H9 (cell line): ENCODE measurements around the gene SLC16A1. TPM values are rescaled to one million over a fixed set of nuclear protein-coding genes. Genes with fewer than 3 reads are reported as not detected.

ENCODE experiments used
- DNase-seq: peaks from one replicate; pipeline ENCODE4 v3.0.0-alpha.2; 2017
- H2AFZ ChIP-seq: one replicate; pipeline ENCODE4 v1.6.1; 2013; ENCODE audit warnings: mild to moderate bottlenecking, low read length, control low read depth, moderate library complexity
- H2AK5ac ChIP-seq: 2 replicates; pipeline ENCODE4 v1.6.1; 2013; ENCODE audit warnings: low read length, control low read depth, mixed read lengths; ENCODE audit not compliant: insufficient read length
- H2BK120ac ChIP-seq: one replicate; pipeline ENCODE4 v1.6.1; 2013; ENCODE audit warnings: low read depth, mild to moderate bottlenecking, low read length, control low read depth, inconsistent platforms; ENCODE audit not compliant: poor library complexity, severe bottlenecking
- H2BK12ac ChIP-seq: 2 replicates; pipeline ENCODE4 v1.6.1; 2013; ENCODE audit warnings: low read length, control low read depth, mixed read lengths, low read depth; ENCODE audit not compliant: insufficient read length
- H2BK15ac ChIP-seq: 2 replicates; pipeline ENCODE4 v1.6.1; 2013; ENCODE audit warnings: low read depth, low read length, control low read depth
- H2BK20ac ChIP-seq: one replicate; pipeline ENCODE4 v1.6.1; 2013; ENCODE audit warnings: low read depth, mild to moderate bottlenecking, low read length, control low read depth, inconsistent platforms; ENCODE audit not compliant: poor library complexity, severe bottlenecking
- H2BK5ac ChIP-seq: 2 replicates; pipeline ENCODE4 v1.6.1; 2013; ENCODE audit warnings: low read length, control low read depth, mixed read lengths; ENCODE audit not compliant: insufficient read length
- H3K14ac ChIP-seq: 2 replicates; pipeline ENCODE4 v1.6.1; 2013; ENCODE audit warnings: low read length, control low read depth; ENCODE audit not compliant: insufficient read depth
- H3K18ac ChIP-seq: 2 replicates; pipeline ENCODE4 v1.6.1; 2013; ENCODE audit warnings: low read depth, mild to moderate bottlenecking, mixed read lengths, low read length, control low read depth; ENCODE audit not compliant: insufficient read length
- H3K23ac ChIP-seq: 2 replicates; pipeline ENCODE4 v1.6.1; 2013; ENCODE audit warnings: low read length, control low read depth, mixed read lengths, low read depth; ENCODE audit not compliant: insufficient read length
- H3K23me2 ChIP-seq: 2 replicates; pipeline ENCODE4 v1.6.1; 2013; ENCODE audit warnings: low read depth, mild to moderate bottlenecking, mixed read lengths, low read length, control low read depth; ENCODE audit not compliant: insufficient read length, poor library complexity, severe bottlenecking
- H3K27ac ChIP-seq: 2 replicates; pipeline ENCODE4 v1.5.1; 2013; ENCODE audit warnings: low read length, control low read depth, mixed read lengths, low read depth; ENCODE audit not compliant: insufficient read length
- H3K27me3 ChIP-seq: 2 replicates; pipeline ENCODE4 v1.6.1; 2013; ENCODE audit warnings: low read length, control low read depth, inconsistent platforms; ENCODE audit not compliant: insufficient read depth
- H3K4ac ChIP-seq: 2 replicates; pipeline ENCODE4 v1.6.1; 2013; ENCODE audit warnings: low read depth, mild to moderate bottlenecking, control low read depth, inconsistent platforms, low read length, moderate library complexity
- H3K4me1 ChIP-seq: 2 replicates; pipeline ENCODE4 v1.6.1; 2013; ENCODE audit warnings: low read length, control low read depth, inconsistent platforms; ENCODE audit not compliant: insufficient read depth
- H3K4me2 ChIP-seq: 2 replicates; pipeline ENCODE4 v1.6.1; 2013; ENCODE audit warnings: low read length, control low read depth, mixed read lengths; ENCODE audit not compliant: insufficient read length, insufficient read depth
- H3K56ac ChIP-seq: 2 replicates; pipeline ENCODE4 v1.6.1; 2013; ENCODE audit warnings: low read depth, mild to moderate bottlenecking, mixed read lengths, low read length, control low read depth; ENCODE audit not compliant: insufficient read length
- H3K79me1 ChIP-seq: 2 replicates; pipeline ENCODE4 v1.6.1; 2013; ENCODE audit warnings: low read depth, mild to moderate bottlenecking, moderate library complexity, low read length, control low read depth, inconsistent platforms; ENCODE audit not compliant: insufficient read depth, poor library complexity, severe bottlenecking
- H3K79me2 ChIP-seq: 2 replicates; pipeline ENCODE4 v1.6.1; 2013; ENCODE audit warnings: low read length, control low read depth, inconsistent platforms; ENCODE audit not compliant: insufficient read depth
- H3K9ac ChIP-seq: 2 replicates; pipeline ENCODE4 v1.6.1; 2013; ENCODE audit warnings: low read length, control low read depth, mixed read lengths; ENCODE audit not compliant: insufficient read length; ENCODE audit errors: extremely low read depth
- H3K9me3 ChIP-seq: one replicate; pipeline ENCODE4 v1.6.1; 2013; ENCODE audit warnings: low read depth, low read length, inconsistent platforms; ENCODE audit not compliant: control insufficient read depth
- H3T11ph ChIP-seq: one replicate; pipeline ENCODE4 v1.6.1; 2013; ENCODE audit warnings: mild to moderate bottlenecking, low read length, control low read depth, inconsistent platforms
- H4K20me1 ChIP-seq: one replicate; pipeline ENCODE4 v1.6.1; 2013; ENCODE audit not compliant: control insufficient read depth, insufficient read length, insufficient read depth
- H4K5ac ChIP-seq: 2 replicates; pipeline ENCODE4 v1.6.1; 2013; ENCODE audit warnings: low read depth, mild to moderate bottlenecking, mixed read lengths, low read length, control low read depth; ENCODE audit not compliant: insufficient read length
- H4K8ac ChIP-seq: replicated peaks from 2 replicates; pipeline ENCODE4 v1.6.1; 2013; ENCODE audit warnings: low read length, control low read depth, mixed read lengths, low read depth; ENCODE audit not compliant: insufficient read length
- H4K91ac ChIP-seq: 2 replicates; pipeline ENCODE4 v1.6.1; 2013; ENCODE audit warnings: low read depth, mild to moderate bottlenecking, moderate library complexity, mixed read lengths, low read length, control low read depth; ENCODE audit not compliant: insufficient read length
- H3K27ac Mint-ChIP-seq, 3 experiments: 2 replicates in 2 of 3; 3 replicates in 1 of 3; pipeline ENCODE4 v1.8.0; 2020 to 2021; ENCODE audit warnings: mixed read lengths in 3 of 3, mild to moderate bottlenecking in 1 of 3, moderate library complexity in 1 of 3
- H3K27me3 Mint-ChIP-seq: 2 replicates; pipeline ENCODE4 v1.8.0; 2021; ENCODE audit warnings: low read depth, mild to moderate bottlenecking, moderate library complexity, mixed read lengths
- H3K36me3 Mint-ChIP-seq, 3 experiments: 2 replicates in 2 of 3; 3 replicates in 1 of 3; pipeline ENCODE4 v1.8.0; 2020 to 2021; ENCODE audit warnings: low read depth in 3 of 3, mixed read lengths in 3 of 3; ENCODE audit not compliant: insufficient read depth in 1 of 3
- H3K4me1 Mint-ChIP-seq, 2 experiments: 2 replicates each; pipeline ENCODE4 v1.8.0; 2020; ENCODE audit warnings: mixed read lengths in 2 of 2
- H3K4me3 Mint-ChIP-seq, 2 experiments: 2 replicates in 1 of 2; 3 replicates in 1 of 2; pipeline ENCODE4 v1.8.0; 2020 to 2021; ENCODE audit warnings: mild to moderate bottlenecking in 2 of 2, mixed read lengths in 2 of 2, moderate library complexity in 1 of 2
- H3K9me3 Mint-ChIP-seq, 2 experiments: 2 replicates in 1 of 2; 3 replicates in 1 of 2; pipeline ENCODE4 v1.8.0; 2020; ENCODE audit warnings: mild to moderate bottlenecking in 2 of 2, mixed read lengths in 2 of 2, moderate library complexity in 1 of 2
- WGBS: extraction: QIAGEN DNeasy Blood & Tissue Kit; methylation state at CpG from one replicate; pipeline ENCODE4 v1.1.7; 2013; ENCODE audit warnings: missing lambda C conversion rate, low lambda C conversion rate, mixed read lengths; ENCODE audit not compliant: insufficient read length; ENCODE audit errors: extremely low coverage; 5-methylcytosine and 5-hydroxymethylcytosine counted together
- total RNA-seq: library from RNA; stranded (reverse); gene quantifications from 2 replicates; pipeline ENCODE4 v1.2.1, GENCODE V29; 2021
- TF ChIP-seq, protein P1 (sequence below): fragments of 200-600 bp; sonication (generic); conservative IDR thresholded peaks from 3 replicates; pipeline ENCODE4 v1.8.0; 2021; ENCODE audit warnings: antibody characterized with exemption, mild to moderate bottlenecking

The SLC16A1 gene
- total RNA-seq, 1 experiment from 2014 or later, result 381 TPM

DNA sequence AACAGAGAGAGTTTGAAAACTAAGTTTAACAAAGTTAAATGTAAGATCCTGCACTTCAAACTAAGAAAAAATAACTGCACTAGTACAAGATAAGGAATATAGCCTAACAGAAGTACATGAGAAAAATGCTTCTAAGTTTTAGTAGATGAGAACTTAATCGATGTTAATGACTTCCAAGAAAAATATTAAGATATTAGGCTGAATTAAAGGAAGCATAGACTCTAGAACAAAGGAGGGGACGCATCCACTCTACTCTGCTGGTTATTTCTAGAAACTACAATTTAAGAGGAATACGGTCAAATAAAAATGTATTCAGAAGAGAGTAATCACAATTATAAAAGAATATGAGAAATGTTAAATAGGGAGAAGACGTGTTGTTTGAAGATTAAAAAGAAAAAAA, 46.3 kb upstream of the SLC16A1 start:
- Histone ChIP-seq H2BK120ac (no peak overlapping the region), H2BK5ac (no peak overlapping the region), H2BK15ac (no peak overlapping the region), H3K9ac (no peak overlapping the region), H3K18ac (no peak overlapping the region), H3K9me3 (no peaks in the 10 kb centered on the region), H4K5ac (no peak overlapping the region), H3K27me3 (no peaks in the 10 kb centered on the region), H3K79me2 (no peaks in the 10 kb centered on the region), H3K27ac (no peak overlapping the region), H4K8ac (no peak overlapping the region), H3K4me2 (no peak overlapping the region), H2AK5ac (no peak overlapping the region), H3K14ac (no peak overlapping the region), H3K23ac (no peak overlapping the region), H2AFZ (no peak overlapping the region), H4K20me1 (no peaks in the 10 kb centered on the region), H2BK12ac (no peak overlapping the region), H3K23me2 (no peaks in the 10 kb centered on the region), H3K79me1 (no peaks in the 10 kb centered on the region), H3K4ac (no peak overlapping the region), H2BK20ac (no peak overlapping the region), H4K91ac (no peak overlapping the region), H3K56ac (no peak overlapping the region), H3K4me1 (no peaks in the 10 kb centered on the region), H3T11ph (no peak overlapping the region)
- TF ChIP-seq, protein P1, sequence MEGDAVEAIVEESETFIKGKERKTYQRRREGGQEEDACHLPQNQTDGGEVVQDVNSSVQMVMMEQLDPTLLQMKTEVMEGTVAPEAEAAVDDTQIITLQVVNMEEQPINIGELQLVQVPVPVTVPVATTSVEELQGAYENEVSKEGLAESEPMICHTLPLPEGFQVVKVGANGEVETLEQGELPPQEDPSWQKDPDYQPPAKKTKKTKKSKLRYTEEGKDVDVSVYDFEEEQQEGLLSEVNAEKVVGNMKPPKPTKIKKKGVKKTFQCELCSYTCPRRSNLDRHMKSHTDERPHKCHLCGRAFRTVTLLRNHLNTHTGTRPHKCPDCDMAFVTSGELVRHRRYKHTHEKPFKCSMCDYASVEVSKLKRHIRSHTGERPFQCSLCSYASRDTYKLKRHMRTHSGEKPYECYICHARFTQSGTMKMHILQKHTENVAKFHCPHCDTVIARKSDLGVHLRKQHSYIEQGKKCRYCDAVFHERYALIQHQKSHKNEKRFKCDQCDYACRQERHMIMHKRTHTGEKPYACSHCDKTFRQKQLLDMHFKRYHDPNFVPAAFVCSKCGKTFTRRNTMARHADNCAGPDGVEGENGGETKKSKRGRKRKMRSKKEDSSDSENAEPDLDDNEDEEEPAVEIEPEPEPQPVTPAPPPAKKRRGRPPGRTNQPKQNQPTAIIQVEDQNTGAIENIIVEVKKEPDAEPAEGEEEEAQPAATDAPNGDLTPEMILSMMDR, result no peak
- H3K4me1 Mint-ChIP-seq, result peaks cover 7 to 8% of the 10 kb centered on the region in 2 experiments; a peak in 2 of 4 replicates
- no peak overlapping the region for H3K27ac Mint-ChIP-seq
- H3K27me3 Mint-ChIP-seq, result no peaks in the 10 kb centered on the region
- H3K4me3 Mint-ChIP-seq, result no peak overlapping the region
- WGBS, result 100% methylated on average over 1 of the region's 4 CpGs
- H3K9me3 Mint-ChIP-seq, result peaks cover 2 to 3% of the 10 kb centered on the region in 2 experiments; a peak in 1 of 5 replicates
- DNase-seq, result no peak
- H3K36me3 Mint-ChIP-seq, result peaks cover 6 to 20% (median 15%) of the 10 kb centered on the region in 3 experiments; a peak in 6 of 7 replicates
